Activated naive CD4-positive, alpha-beta T cell treated with anti-CD3 and anti-CD28 coated beads for 36 hours (primary cell): ENCODE results near the gene CHCHD2. TPM values are rescaled to one million over a fixed set of nuclear protein-coding genes. Genes with fewer than 3 reads are reported as not detected.
A peak's percentile ranks its signal among the peaks of the same experiment; 100 is the strongest.
"Not testable (repeated sequence)": the region's sequence is repeated elsewhere in the genome, so short reads cannot be mapped to it uniquely, and the experiment has no call there.

Experiments
- CTCF ChIA-PET: fragments of 350-600 bp; sonication (Branson Sonifier 250); formaldehyde crosslinking; loops from one replicate; lab custom pipeline; 2021; ENCODE audit warnings: antibody characterized with exemption; lab: Charles Lee
- DNase-seq: peaks from one replicate; pipeline ENCODE4 v3.0.0-alpha.2; 2020
- H3K27ac Mint-ChIP-seq: one replicate; pipeline ENCODE4 v1.8.0; 2021; ENCODE audit warnings: mild to moderate bottlenecking, mixed read lengths
- H3K27me3 Mint-ChIP-seq: one replicate; pipeline ENCODE4 v1.8.0; 2021; ENCODE audit warnings: low read depth, mixed read lengths
- H3K36me3 Mint-ChIP-seq: one replicate; pipeline ENCODE4 v1.8.0; 2021; ENCODE audit warnings: low read depth, mixed read lengths
- H3K4me1 Mint-ChIP-seq: one replicate; pipeline ENCODE4 v1.8.0; 2021; ENCODE audit warnings: low read depth, mixed read lengths
- H3K4me3 Mint-ChIP-seq: one replicate; pipeline ENCODE4 v1.8.0; 2021; ENCODE audit warnings: mild to moderate bottlenecking, moderate library complexity, mixed read lengths
- H3K9me3 Mint-ChIP-seq: one replicate; pipeline ENCODE4 v1.8.0; 2021; ENCODE audit warnings: mixed read lengths
- intact Hi-C: fragments of 100-400 bp; cut with micrococcal nuclease; formaldehyde crosslinking; loops from one replicate; pipeline ENCODE4 v1.15.1; 2023
- total RNA-seq, 2 experiments: library from RNA; stranded (reverse); gene quantifications; one replicate each; pipeline ENCODE4 v1.2.3, GENCODE V29; 2021

The CHCHD2 gene
- total RNA-seq, 2 experiments from 2014 or later = 793 TPM

- H3K4me3 Mint-ChIP-seq, DNase-seq, CTCF ChIA-PET, H3K9me3 Mint-ChIP-seq, H3K27me3 Mint-ChIP-seq, H3K27ac Mint-ChIP-seq: not testable (repeated sequence)
- H3K4me1 Mint-ChIP-seq = peaks cover 31% of the 10 kb centered on the region
- H3K36me3 Mint-ChIP-seq = peaks cover 53% of the 10 kb centered on the region
- intact Hi-C loops = loop anchor here (10.0 kb wide), 1 partner anchor 459 kb away; no protein-coding TSS in a partner anchor
Observed at GRCh38 chr7:56104138-56104537, 2.1 kb downstream of the CHCHD2 start.

DNA sequence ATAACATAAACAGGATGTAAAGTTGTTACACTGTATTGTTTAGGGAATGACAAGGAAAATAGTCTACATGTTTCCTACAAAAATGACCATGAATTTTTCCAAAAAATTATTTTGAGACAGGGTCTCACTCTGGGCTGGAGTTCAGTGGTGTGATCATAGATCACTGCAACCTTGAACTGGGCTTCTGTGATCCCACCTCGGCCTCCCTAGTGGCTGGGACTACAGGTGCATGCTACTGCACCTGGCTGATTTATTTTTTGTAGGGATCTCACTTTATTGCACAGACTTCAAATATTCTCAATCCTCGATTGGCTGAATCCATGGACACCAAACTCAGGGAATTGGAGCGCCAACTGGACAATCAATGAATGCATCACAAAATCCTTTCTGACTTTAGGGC, 6.6 kb downstream of the CHCHD2 start:
- Mint-ChIP-seq H3K9me3 (no peaks in the 10 kb centered on the region), H3K27ac (no peak overlapping the region), H3K36me3 (peaks cover 39% of the 10 kb centered on the region), H3K27me3 (no peaks in the 10 kb centered on the region), H3K4me3 (no peak overlapping the region), H3K4me1 (peaks cover 10% of the 10 kb centered on the region)
- no peak for DNase-seq
- CTCF ChIA-PET = no interaction called here
- intact Hi-C loops = loop anchor here (10.0 kb wide), 1 partner anchor 455 kb away; no protein-coding TSS in a partner anchor

DNA sequence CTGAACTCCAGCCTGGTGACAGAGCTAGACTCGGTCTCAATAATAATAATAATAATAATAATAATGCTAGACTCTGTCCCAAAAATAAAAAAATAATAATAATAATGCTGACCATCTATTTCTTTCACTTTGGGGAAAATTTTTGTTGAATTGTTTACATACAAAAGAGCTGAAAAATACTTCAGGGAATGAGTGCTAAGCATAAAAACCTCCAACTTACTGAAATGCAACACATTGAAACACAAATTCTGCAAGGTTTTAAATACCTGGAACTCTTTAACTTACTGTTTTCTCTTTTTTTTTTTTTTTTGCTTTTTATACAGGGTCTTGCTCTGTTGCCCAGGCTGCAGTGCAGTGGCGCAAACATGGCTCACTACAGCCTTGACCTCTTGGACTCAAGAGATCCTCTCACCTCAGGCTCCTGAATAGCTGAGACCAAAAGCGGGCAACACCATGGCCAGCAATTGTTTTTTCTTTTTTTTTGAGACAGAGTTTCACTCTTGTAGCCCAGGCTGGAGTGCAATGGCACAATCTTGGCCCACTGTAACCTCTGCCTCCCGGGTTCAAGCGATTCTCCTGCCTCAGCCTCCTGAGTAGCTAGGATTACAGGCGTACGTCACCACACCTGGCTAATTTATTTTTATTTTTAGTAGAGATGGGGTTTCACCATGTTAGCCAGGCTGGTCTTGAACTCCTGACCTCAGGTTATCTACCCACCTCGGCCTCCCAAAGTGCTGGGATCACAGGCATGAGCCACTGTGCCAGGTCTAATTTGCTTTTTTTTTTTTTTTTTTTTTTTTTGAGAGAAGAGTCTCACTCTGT, 7.9 kb downstream of the CHCHD2 start:
- intact Hi-C loops, DNase-seq, H3K9me3 Mint-ChIP-seq, H3K27me3 Mint-ChIP-seq, H3K4me1 Mint-ChIP-seq, H3K4me3 Mint-ChIP-seq: not testable (repeated sequence)
- H3K36me3 Mint-ChIP-seq = peaks cover 32% of the 10 kb centered on the region
- H3K27ac Mint-ChIP-seq = peak overlapping the region; percentile 18
- CTCF ChIA-PET = interaction anchor here (0.6 to 1.3 kb wide), 3 partner anchors 12 to 504 kb away, joined by 3 to 4 read pairs (median 4); no protein-coding TSS in a partner anchor

GRCh38 chr7:56097700-56098099, 8.6 kb downstream of the CHCHD2 start:
- no peak for DNase-seq
- Mint-ChIP-seq H3K9me3 (no peaks in the 10 kb centered on the region), H3K27me3 (no peaks in the 10 kb centered on the region), H3K36me3 (peaks cover 29% of the 10 kb centered on the region), H3K4me1 (peaks cover 3% of the 10 kb centered on the region), H3K4me3 (no peak overlapping the region), H3K27ac (no peak overlapping the region)
- intact Hi-C loops = no loop called here
- CTCF ChIA-PET = no interaction called here

- no peaks in the 10 kb centered on the region for H3K9me3 Mint-ChIP-seq
- H3K4me3 Mint-ChIP-seq = no peak within 1 kb of the TSS
- H3K36me3 Mint-ChIP-seq = peaks cover 5% of the 10 kb centered on the region
- DNase-seq = no peak
- no peak within 1 kb of the TSS for H3K27ac Mint-ChIP-seq
- CTCF ChIA-PET = interaction anchor here (0.5 kb wide), 1 partner anchor 1100 kb away, joined by 3 read pairs; no protein-coding TSS in a partner anchor
- intact Hi-C loops = no loop called here
- no peaks in the 10 kb centered on the region for H3K4me1 Mint-ChIP-seq
- H3K27me3 Mint-ChIP-seq = no peaks in the 10 kb centered on the region
Observed at GRCh38 chr7:56092789-56093531, 13.3 kb downstream of the CHCHD2 start, which contains the start of gene PHKG1. Gene PHKG1 (minus strand): TSS chr7:56092952. CDS start chr7:56088941, 4,011 bp downstream.

DNA sequence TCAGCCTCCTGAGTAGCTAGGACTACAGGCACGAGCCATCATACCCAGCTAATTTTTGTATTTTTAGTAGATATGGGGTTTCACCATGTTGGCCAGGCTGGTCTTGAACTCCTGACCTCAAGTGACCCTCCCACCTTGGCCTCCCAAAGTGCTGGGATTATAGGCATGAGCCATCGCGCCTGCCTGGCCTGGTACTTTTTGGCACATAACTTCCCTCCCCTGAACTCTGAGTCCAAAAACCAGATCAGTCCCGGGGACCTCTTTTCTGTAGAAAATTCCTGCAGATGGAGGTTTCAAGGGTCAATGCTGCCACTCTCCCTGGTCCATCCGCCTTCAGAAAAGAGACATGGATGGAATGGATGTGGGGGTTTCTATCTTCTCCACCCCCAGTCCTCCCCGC, 13.9 kb downstream of the CHCHD2 start:
- DNase-seq, H3K36me3 Mint-ChIP-seq, intact Hi-C loops, CTCF ChIA-PET, H3K9me3 Mint-ChIP-seq, H3K27ac Mint-ChIP-seq, H3K4me3 Mint-ChIP-seq, H3K27me3 Mint-ChIP-seq, H3K4me1 Mint-ChIP-seq: not testable (repeated sequence)

GRCh38 chr7:56091591-56091990, 14.7 kb downstream of the CHCHD2 start:
- Mint-ChIP-seq H3K36me3 (peaks cover 3% of the 10 kb centered on the region), H3K4me1 (no peaks in the 10 kb centered on the region), H3K27me3 (no peaks in the 10 kb centered on the region), H3K4me3 (no peak overlapping the region), H3K27ac (no peak overlapping the region), H3K9me3 (no peaks in the 10 kb centered on the region)
- CTCF ChIA-PET = no interaction called here
- intact Hi-C loops = no loop called here
- DNase-seq = no peak

DNA sequence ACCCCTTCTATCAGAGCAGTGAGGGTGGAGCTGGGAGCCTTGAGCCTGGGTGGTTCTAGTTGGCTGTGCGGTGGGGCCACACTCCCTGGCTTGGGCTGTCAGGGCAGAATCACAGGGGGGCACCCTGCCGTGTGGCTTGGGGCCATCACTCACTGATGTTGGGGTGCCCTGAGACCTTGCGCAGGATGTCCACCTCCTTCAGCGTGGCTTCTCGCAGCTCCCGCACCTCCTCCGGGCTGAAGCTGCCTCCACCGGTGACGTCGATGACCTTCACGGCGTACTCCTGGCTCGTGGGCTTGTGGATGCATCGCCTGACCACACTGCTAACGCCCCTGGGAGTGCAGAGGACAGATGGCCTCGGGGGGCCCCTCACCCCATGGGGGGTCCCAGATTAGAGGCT, 18.8 kb downstream of the CHCHD2 start:
- Mint-ChIP-seq H3K4me1 (no peaks in the 10 kb centered on the region), H3K4me3 (no peak overlapping the region), H3K36me3 (peaks cover 9% of the 10 kb centered on the region), H3K27me3 (no peaks in the 10 kb centered on the region), H3K9me3 (no peaks in the 10 kb centered on the region), H3K27ac (no peak overlapping the region)
- intact Hi-C loops = no loop called here
- CTCF ChIA-PET = no interaction called here
- no peak for DNase-seq

DNA sequence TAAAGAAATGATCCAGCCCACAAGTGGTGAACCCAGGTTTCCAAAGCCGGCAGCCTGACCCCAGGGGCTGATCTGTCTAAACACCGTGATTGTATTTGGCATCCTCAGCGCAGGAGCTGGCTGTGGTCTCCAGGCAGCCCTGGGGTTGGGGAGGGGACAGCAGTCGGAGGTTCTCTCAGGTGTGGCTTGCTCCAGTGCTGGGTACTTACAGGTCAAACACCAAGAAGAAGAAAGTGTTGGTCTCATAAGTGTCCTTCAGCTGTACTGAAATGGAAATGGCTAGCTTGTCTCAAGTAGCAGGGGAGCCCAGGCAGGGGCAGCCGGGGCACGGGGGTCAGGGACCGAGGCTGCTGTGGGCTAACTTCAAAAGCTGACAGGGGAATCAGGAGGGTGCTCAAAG, 19.5 kb downstream of the CHCHD2 start:
- Mint-ChIP-seq H3K27ac (no peak overlapping the region), H3K4me3 (no peak overlapping the region), H3K4me1 (no peaks in the 10 kb centered on the region), H3K36me3 (peaks cover 11% of the 10 kb centered on the region), H3K27me3 (no peaks in the 10 kb centered on the region), H3K9me3 (no peaks in the 10 kb centered on the region)
- DNase-seq = no peak
- CTCF ChIA-PET = interaction anchor here (1.0 kb wide), 1 partner anchor 12 kb away, joined by 4 read pairs; no protein-coding TSS in a partner anchor
- intact Hi-C loops = no loop called here

DNA sequence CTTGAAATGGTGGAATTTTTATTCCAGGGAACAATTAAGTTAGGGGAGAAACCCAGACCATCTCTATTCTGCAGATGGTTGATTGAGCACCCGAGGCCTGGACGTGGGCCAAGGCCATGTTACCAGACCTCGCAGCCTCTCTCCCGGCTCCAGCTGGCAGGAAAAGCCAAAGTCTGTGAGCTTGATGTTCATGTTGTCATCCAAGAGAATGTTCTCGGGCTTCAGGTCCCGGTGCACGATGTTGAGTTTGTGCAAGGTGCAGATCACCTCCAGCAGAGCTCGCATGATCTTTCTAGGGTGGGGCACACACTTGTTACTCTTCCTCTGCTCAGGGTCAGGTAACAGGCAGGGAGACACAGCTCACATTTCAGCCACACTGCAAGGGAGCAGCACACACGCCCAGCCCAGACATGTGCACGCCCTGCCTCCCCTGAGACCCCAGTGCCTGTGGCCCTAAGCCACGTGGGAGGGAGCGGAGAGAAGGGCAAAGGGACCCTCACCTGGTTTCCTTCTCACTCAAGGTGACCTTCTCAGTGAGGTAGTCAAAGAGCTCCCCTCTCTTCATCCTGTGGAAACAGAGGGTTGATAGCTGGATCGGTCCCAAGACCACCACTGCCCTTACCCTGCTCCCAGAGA, 23.0 kb downstream of the CHCHD2 start:
- no peak overlapping the region for H3K4me3 Mint-ChIP-seq

GRCh38 chr7:56081626-56082340, 24.5 kb downstream of the CHCHD2 start:
- Mint-ChIP-seq H3K27ac (no peak overlapping the region), H3K27me3 (no peaks in the 10 kb centered on the region), H3K36me3 (peaks cover 25% of the 10 kb centered on the region), H3K4me3 (no peak overlapping the region), H3K4me1 (no peaks in the 10 kb centered on the region), H3K9me3 (no peaks in the 10 kb centered on the region)
- CTCF ChIA-PET = no interaction called here
- no peak for DNase-seq
- intact Hi-C loops = no loop called here

More for the DNA sequence above, 23.0 kb downstream of the CHCHD2 start:
- no peaks in the 10 kb centered on the region for H3K9me3 Mint-ChIP-seq
- H3K27me3 Mint-ChIP-seq = no peaks in the 10 kb centered on the region
- H3K36me3 Mint-ChIP-seq = peaks cover 23% of the 10 kb centered on the region
- H3K27ac Mint-ChIP-seq = no peak overlapping the region
- intact Hi-C loops = no loop called here
- DNase-seq = no peak
- no peaks in the 10 kb centered on the region for H3K4me1 Mint-ChIP-seq
- CTCF ChIA-PET = interaction anchor here (0.7 to 1.0 kb wide), 3 partner anchors 9 to 27 kb away, joined by 3 to 4 read pairs (median 3); no protein-coding TSS in a partner anchor
